Naive thymus-derived CD4-positive, alpha-beta T cell (primary cell): ENCODE data around the gene CDCA5. TPM values are rescaled to one million over a fixed set of nuclear protein-coding genes. Genes with fewer than 3 reads are reported as not detected.

Experiments
- ATAC-seq: fragments of 150-1000 bp; cut with Tn5 transposase; 2 replicates; pipeline ENCODE4 v1.10.0; 2021; ENCODE audit warnings: mild to moderate bottlenecking, moderate library complexity
- CTCF ChIA-PET: fragments of 350-600 bp; sonication (Branson Sonifier 250); formaldehyde crosslinking; loops from one replicate; lab custom pipeline; 2021; ENCODE audit warnings: antibody characterized with exemption; lab: Charles Lee
- POLR2A ChIA-PET: fragments of 350-600 bp; sonication (Branson Sonifier 250); formaldehyde crosslinking; loops from one replicate; lab custom pipeline; 2021; ENCODE audit warnings: antibody characterized with exemption, inconsistent platforms; lab: Charles Lee
- DNase-seq, 9 donors: peaks; one replicate each; pipeline versions ENCODE4 v3.0.0 to v3.0.0-alpha.2; 2020 to 2022; ENCODE audit warnings: mixed read lengths in 1 of 9
- H3K27ac ChIP-seq: one replicate; pipeline ENCODE4 v1.7.0; 2013; ENCODE audit warnings: mild to moderate bottlenecking, low read depth, low read length, moderate library complexity
- H3K27me3 ChIP-seq, 2 donors: one replicate each; pipeline ENCODE4 v1.7.0; 2013; ENCODE audit warnings: low read length in 2 of 2, mild to moderate bottlenecking in 2 of 2, moderate library complexity in 2 of 2; ENCODE audit not compliant: control insufficient read depth in 2 of 2, insufficient read depth in 2 of 2
- H3K36me3 ChIP-seq, 3 experiments: 1 replicate in 2 of 3; 2 replicates in 1 of 3; pipeline ENCODE4 v1.7.0; 2013; ENCODE audit warnings: low read length in 3 of 3, mild to moderate bottlenecking in 3 of 3, moderate library complexity in 1 of 3; ENCODE audit not compliant: insufficient read depth in 3 of 3, control insufficient read depth in 2 of 3
- H3K4me1 ChIP-seq, 2 donors: one replicate each; pipeline ENCODE4 v1.7.0; 2013; ENCODE audit warnings: low read length in 2 of 2, mild to moderate bottlenecking in 2 of 2, moderate library complexity in 1 of 2; ENCODE audit not compliant: control insufficient read depth in 2 of 2, insufficient read depth in 2 of 2
- H3K4me3 ChIP-seq: 2 replicates; pipeline ENCODE4 v1.7.0; 2013; ENCODE audit warnings: mild to moderate bottlenecking, low read length
- H3K9me3 ChIP-seq, 3 experiments: 1 replicate in 2 of 3; 2 replicates in 1 of 3; pipeline ENCODE4 v1.7.0; 2013; ENCODE audit warnings: low read length in 3 of 3; ENCODE audit not compliant: control insufficient read depth in 2 of 3
- H3K27ac Mint-ChIP-seq, 9 donors: one replicate each; pipeline ENCODE4 v1.8.0; 2020 to 2022; ENCODE audit warnings: mixed read lengths in 9 of 9, mild to moderate bottlenecking in 8 of 9, moderate library complexity in 5 of 9, inconsistent platforms in 2 of 9
- H3K27me3 Mint-ChIP-seq, 5 donors: one replicate each; pipeline ENCODE4 v1.8.0; 2021 to 2022; ENCODE audit warnings: mixed read lengths in 5 of 5, mild to moderate bottlenecking in 1 of 5
- H3K36me3 Mint-ChIP-seq, 5 donors: one replicate each; pipeline ENCODE4 v1.8.0; 2020 to 2022; ENCODE audit warnings: mixed read lengths in 5 of 5, mild to moderate bottlenecking in 3 of 5, inconsistent platforms in 1 of 5
- H3K4me1 Mint-ChIP-seq, 7 donors: one replicate each; pipeline ENCODE4 v1.8.0; 2020 to 2022; ENCODE audit warnings: mixed read lengths in 7 of 7, mild to moderate bottlenecking in 3 of 7, inconsistent platforms in 1 of 7
- H3K4me3 Mint-ChIP-seq, 10 donors: one replicate each; pipeline ENCODE4 v1.8.0; 2020 to 2022; ENCODE audit warnings: mild to moderate bottlenecking in 10 of 10, mixed read lengths in 10 of 10, moderate library complexity in 6 of 10, inconsistent platforms in 2 of 10
- H3K9me3 Mint-ChIP-seq, 11 donors: one replicate each; pipeline ENCODE4 v1.8.0; 2020 to 2022; ENCODE audit warnings: mixed read lengths in 11 of 11, mild to moderate bottlenecking in 4 of 11, inconsistent platforms in 1 of 11, moderate library complexity in 1 of 11
- intact Hi-C, 2 donors: fragments of 100-400 bp; cut with micrococcal nuclease; formaldehyde crosslinking; loops; one replicate each; pipeline ENCODE4 v1.15.1; 2023
- polyA plus RNA-seq, 2 donors: library from polyadenylated mRNA; unstranded; fragments of 300-500 nt; fragmentation: Illumina TruSeq; gene quantifications; one replicate each; pipeline ENCODE4 v1.2.3, GENCODE V29; 2021
- total RNA-seq, 6 experiments: library from RNA in 5 of 6; stranded (reverse) in 5 of 6; gene quantifications; 1 replicate in 5 of 6; 2 replicates in 1 of 6; pipeline ENCODE4 v1.2.3 and lab custom pipeline; 2021 to 2026

CDCA5 gene
- total and polyA plus RNA-seq, 7 experiments from 2014 or later: 0.31 to 68.1 (median 0.73) TPM

DNA sequence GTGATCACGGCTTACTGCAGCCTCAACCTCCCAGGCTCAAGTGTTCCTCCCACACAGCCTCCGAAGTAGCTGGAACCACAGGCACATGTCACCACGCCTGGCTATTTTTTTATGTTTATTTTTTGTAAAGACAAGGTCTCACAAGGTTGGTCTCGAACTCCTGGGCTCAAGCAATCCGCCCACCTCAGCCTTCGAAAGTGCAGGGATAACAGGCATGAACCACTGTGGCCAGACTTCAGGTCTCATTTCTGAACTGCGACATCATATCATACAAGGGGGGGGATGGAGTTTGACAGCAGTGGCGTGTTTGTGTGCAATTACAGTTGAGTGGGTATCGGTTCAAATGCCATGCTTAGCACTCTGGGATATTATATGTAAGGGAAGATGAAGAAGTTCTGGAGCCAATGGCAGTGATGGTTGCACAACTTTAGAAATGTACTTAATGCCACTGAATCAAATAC is 32.4 kb downstream of the CDCA5 start:
- H3K27ac ChIP-seq: no peak overlapping the region
- no peak overlapping the region for H3K4me3 ChIP-seq
- Mint-ChIP-seq H3K27ac (peak overlapping the region in 1 of 9 donors; percentile 4), H3K4me3 (no peak overlapping the region), H3K4me1 (peaks cover 18 to 42% (median 30%) of the 10 kb centered on the region in 7 donors), H3K9me3 (no peaks in the 10 kb centered on the region), H3K27me3 (no peaks in the 10 kb centered on the region), H3K36me3 (no peaks in the 10 kb centered on the region)
- no peaks in the 10 kb centered on the region for H3K36me3 ChIP-seq
- peaks cover 3 to 22% of the 10 kb centered on the region in 2 donors for H3K4me1 ChIP-seq
- H3K9me3 ChIP-seq: no peaks in the 10 kb centered on the region
- no peaks in the 10 kb centered on the region for H3K27me3 ChIP-seq
- intact Hi-C loops: no loop called here
- POLR2A ChIA-PET: interaction anchor here (1.0 to 1.3 kb wide), 2 partner anchors 9 to 12 kb away, joined by 3 read pairs; no protein-coding TSS in a partner anchor
- no peak for DNase-seq
- ATAC-seq: no peak
- CTCF ChIA-PET: no interaction called here

DNA sequence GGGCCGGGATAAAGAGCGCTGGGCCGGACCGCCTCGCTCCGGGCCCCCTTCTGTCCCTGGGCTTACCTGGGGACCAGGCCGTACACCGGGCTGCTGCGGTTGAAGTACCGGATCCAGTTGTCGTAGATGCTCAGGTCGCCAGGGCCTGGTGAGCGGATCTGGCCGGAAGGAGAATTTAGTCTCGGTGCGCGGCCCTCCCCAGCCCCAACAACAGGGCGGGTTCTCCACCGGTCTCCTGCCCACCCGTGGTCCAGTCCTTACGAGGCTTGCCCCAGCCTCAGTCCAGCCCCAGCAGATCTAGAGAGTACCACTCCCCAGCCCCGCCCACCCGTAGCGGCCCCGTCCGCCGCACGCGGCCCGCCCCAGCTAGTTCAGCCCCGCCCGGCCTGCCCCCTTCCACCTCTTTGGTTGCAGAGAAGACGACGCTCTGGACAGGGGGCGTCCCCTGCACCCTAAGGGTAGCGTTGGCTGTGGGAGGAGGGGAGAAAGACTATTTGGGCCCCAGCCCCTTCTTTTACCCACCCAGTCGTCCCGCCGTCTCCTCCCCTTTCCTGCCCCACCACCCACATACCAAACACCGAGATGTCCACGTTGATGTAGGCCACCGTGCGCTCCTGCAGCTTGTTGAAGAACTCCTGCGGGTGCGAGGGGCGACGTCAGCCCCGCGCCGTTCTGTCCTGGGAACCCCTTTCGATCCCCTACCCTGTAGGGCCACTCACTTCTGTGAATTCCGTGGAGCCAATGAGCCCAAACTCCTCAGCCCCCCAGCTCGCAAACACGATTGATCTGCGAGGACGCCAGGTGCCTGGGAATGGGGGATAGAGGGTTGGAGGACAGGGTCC is 36.0 kb downstream of the CDCA5 start:
- Mint-ChIP-seq H3K27ac (peak overlapping the region; percentile 80 to 98 (median 86)), H3K4me3 (peak overlapping the region; percentile 81 to 95 (median 88)), H3K27me3 (no peaks in the 10 kb centered on the region), H3K9me3 (no peaks in the 10 kb centered on the region), H3K36me3 (peaks cover 0 to 6% (median 5%) of the 10 kb centered on the region in 5 donors), H3K4me1 (peaks cover 12 to 31% (median 23%) of the 10 kb centered on the region in 7 donors)
- H3K36me3 ChIP-seq: peaks cover 0 to 21% (median 0%) of the 10 kb centered on the region in 3 experiments
- intact Hi-C loops: no loop called here
- DNase-seq (peak in 4 of 9 donors; percentile 13 to 37 (median 24)), ATAC-seq (peak; percentile 64)
- H3K4me1 ChIP-seq: peaks cover 0 to 17% of the 10 kb centered on the region in 2 donors
- no peaks in the 10 kb centered on the region for H3K9me3 ChIP-seq
- no peaks in the 10 kb centered on the region for H3K27me3 ChIP-seq
- peak overlapping the region; percentile 14 for H3K4me3 ChIP-seq
- peak overlapping the region; percentile 70 for H3K27ac ChIP-seq
- POLR2A ChIA-PET: interaction anchor here (0.6 kb wide), 1 partner anchor 74 kb away, joined by 3 read pairs; the partner anchor contains the start of genes FAU and MRPL49
- CTCF ChIA-PET: interaction anchor here (1.6 kb wide), 1 partner anchor 32 kb away, joined by 4 read pairs; no protein-coding TSS in a partner anchor

- Mint-ChIP-seq H3K4me3 (no peak overlapping the region), H3K9me3 (no peaks in the 10 kb centered on the region), H3K4me1 (peaks cover 18 to 43% (median 33%) of the 10 kb centered on the region in 7 donors), H3K36me3 (peaks cover 0 to 6% (median 5%) of the 10 kb centered on the region in 5 donors), H3K27me3 (no peaks in the 10 kb centered on the region), H3K27ac (no peak overlapping the region)
- DNase-seq: no peak
- intact Hi-C loops: no loop called here
- Histone ChIP-seq H3K9me3 (no peaks in the 10 kb centered on the region), H3K36me3 (peaks cover 0 to 21% (median 0%) of the 10 kb centered on the region in 3 experiments), H3K4me1 (peaks cover 3 to 17% of the 10 kb centered on the region in 2 donors), H3K4me3 (no peak overlapping the region), H3K27me3 (no peaks in the 10 kb centered on the region), H3K27ac (peak overlapping the region; percentile 27)
- POLR2A ChIA-PET: interaction anchor here (0.5 to 1.3 kb wide), 3 partner anchors 11 to 76 kb away, joined by 3 to 4 read pairs (median 3); partner anchors contain the start of genes ARL2, FAU and MRPL49
- ATAC-seq: no peak
- CTCF ChIA-PET: interaction anchor here (0.7 to 1.6 kb wide), 3 partner anchors 8 to 32 kb away, joined by 3 to 4 read pairs (median 4); partner anchors contain the start of gene ARL2
Measured at GRCh38 chr11:65045728-65046127, 38.1 kb downstream of the CDCA5 start.

DNA sequence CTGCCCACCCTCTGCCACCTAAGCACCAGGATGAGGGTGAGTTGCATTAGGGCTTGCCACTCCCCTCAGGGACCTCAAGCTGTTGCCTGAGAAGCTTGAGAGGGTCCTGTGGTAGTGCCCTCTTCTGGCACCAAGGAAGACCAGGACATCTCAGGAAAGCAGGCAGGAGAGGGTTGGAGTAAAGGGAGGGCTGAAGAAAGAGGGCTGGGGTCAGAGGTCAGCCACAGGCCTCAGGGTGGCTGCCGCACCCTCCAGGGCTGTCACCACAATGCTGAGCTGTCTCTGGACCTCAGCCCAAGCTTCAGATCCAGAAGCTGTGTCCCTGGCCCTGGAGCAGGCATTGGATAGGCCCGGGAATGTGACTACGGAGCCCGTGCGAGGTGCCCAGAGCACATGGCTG is 38.8 kb downstream of the CDCA5 start:
- H3K4me1 ChIP-seq: peaks cover 9 to 17% of the 10 kb centered on the region in 2 donors
- no peaks in the 10 kb centered on the region for H3K27me3 ChIP-seq
- intact Hi-C loops: no loop called here
- ATAC-seq (no peak), DNase-seq (no peak)
- Mint-ChIP-seq H3K27ac (no peak overlapping the region), H3K4me3 (no peak overlapping the region), H3K9me3 (no peaks in the 10 kb centered on the region), H3K4me1 (peaks cover 18 to 46% (median 37%) of the 10 kb centered on the region in 7 donors), H3K36me3 (peaks cover 0 to 6% (median 5%) of the 10 kb centered on the region in 5 donors), H3K27me3 (no peaks in the 10 kb centered on the region)
- H3K4me3 ChIP-seq: no peak overlapping the region
- POLR2A ChIA-PET: no interaction called here
- CTCF ChIA-PET: interaction anchor here (1.2 kb wide), 1 partner anchor 31 kb away, joined by 4 read pairs; the partner anchor contains the start of gene ARL2
- no peak overlapping the region for H3K27ac ChIP-seq
- no peaks in the 10 kb centered on the region for H3K9me3 ChIP-seq
- peaks cover 0 to 21% (median 0%) of the 10 kb centered on the region in 3 experiments for H3K36me3 ChIP-seq

GRCh38 chr11:65043881-65044501 is 39.8 kb downstream of the CDCA5 start:
- ChIA-PET CTCF (no interaction called here), POLR2A (no interaction called here)
- no peaks in the 10 kb centered on the region for H3K9me3 Mint-ChIP-seq
- no peaks in the 10 kb centered on the region for H3K9me3 ChIP-seq
- no peaks in the 10 kb centered on the region for H3K27me3 Mint-ChIP-seq
- no peak overlapping the region for H3K27ac Mint-ChIP-seq
- no peak overlapping the region for H3K27ac ChIP-seq
- peaks cover 18 to 50% (median 39%) of the 10 kb centered on the region in 7 donors for H3K4me1 Mint-ChIP-seq
- H3K4me1 ChIP-seq: peaks cover 9 to 17% of the 10 kb centered on the region in 2 donors
- H3K4me3 Mint-ChIP-seq: peak overlapping the region in 1 of 10 donors; percentile 34
- intact Hi-C loops: loop anchor here (5.0 kb wide), 2 partner anchors 68 to 122 kb away; partner anchors contain the start of genes PPP2R5B (in 1 of the 2) and TM7SF2 (in 1 of the 2)
- ATAC-seq (no peak), DNase-seq (no peak)
- H3K27me3 ChIP-seq: no peaks in the 10 kb centered on the region
- peaks cover 0 to 21% (median 0%) of the 10 kb centered on the region in 3 experiments for H3K36me3 ChIP-seq
- peaks cover 0 to 6% (median 5%) of the 10 kb centered on the region in 5 donors for H3K36me3 Mint-ChIP-seq
- H3K4me3 ChIP-seq: no peak overlapping the region

DNA sequence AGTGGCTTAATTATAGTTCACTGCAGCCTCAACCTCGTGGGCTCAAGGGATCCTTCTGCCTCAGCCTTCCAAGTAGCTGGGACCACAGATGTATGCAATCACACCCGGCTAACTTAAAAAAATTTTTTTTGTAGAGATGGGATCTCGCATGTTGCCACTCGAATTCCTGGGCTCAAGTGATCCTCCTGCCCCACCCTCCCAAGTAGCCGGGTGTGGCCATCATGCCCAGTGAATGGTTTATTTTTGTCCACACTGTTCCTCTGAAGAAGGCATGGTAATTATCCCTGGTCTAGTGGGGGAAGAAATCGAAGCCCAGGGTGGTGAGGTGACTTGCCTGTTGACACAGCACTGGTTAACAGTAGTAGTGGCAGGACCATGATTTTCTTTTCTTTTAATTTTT is 40.9 kb downstream of the CDCA5 start:
- Mint-ChIP-seq H3K27ac (peak overlapping the region in 3 of 9 donors; percentile 33 to 70 (median 69)), H3K27me3 (no peaks in the 10 kb centered on the region), H3K36me3 (peaks cover 0 to 6% (median 5%) of the 10 kb centered on the region in 5 donors), H3K4me1 (peaks cover 18 to 42% (median 35%) of the 10 kb centered on the region in 7 donors), H3K9me3 (no peaks in the 10 kb centered on the region), H3K4me3 (peak overlapping the region; percentile 21 to 93 (median 88))
- ATAC-seq (no peak), DNase-seq (no peak)
- peaks cover 0 to 29% (median 0%) of the 10 kb centered on the region in 3 experiments for H3K36me3 ChIP-seq
- ChIA-PET CTCF (no interaction called here), POLR2A (interaction anchor here (0.8 to 1.4 kb wide), 3 partner anchors 8 to 92 kb away, joined by 3 to 4 read pairs (median 3); no protein-coding TSS in a partner anchor)
- H3K4me3 ChIP-seq: no peak overlapping the region
- peaks cover 9 to 12% of the 10 kb centered on the region in 2 donors for H3K4me1 ChIP-seq
- no peaks in the 10 kb centered on the region for H3K9me3 ChIP-seq
- H3K27me3 ChIP-seq: no peaks in the 10 kb centered on the region
- intact Hi-C loops: loop anchor here (5.0 kb wide), 2 partner anchors 69 to 121 kb away; partner anchors contain the start of genes PPP2R5B (in 1 of the 2) and TM7SF2 (in 1 of the 2)
- H3K27ac ChIP-seq: no peak overlapping the region
